ENCODE data around the gene HSCB. TPM values are rescaled to one million over a fixed set of nuclear protein-coding genes. Genes with fewer than 3 reads are reported as not detected.

Gene HSCB
- total RNA-seq, 1 donor from 2014 or later = 13.9 TPM

DNA sequence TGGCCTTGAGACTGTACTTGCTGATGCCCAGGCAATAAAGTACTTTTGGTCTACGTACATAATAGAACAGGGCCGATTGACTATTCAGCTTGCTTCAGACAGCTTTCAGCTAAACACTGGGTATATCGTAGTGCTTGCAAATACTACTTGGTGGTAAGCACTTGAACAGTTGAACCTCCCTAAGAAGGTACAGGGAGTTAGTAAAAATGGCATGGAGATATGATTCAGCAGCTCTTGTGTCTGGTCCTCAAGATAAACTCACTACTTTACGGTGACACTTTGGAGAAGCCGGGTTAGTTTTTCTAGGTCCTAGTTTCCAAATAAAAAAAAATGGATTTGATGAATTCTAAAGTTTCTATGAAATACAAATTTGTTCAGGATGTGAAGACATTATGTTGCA, 38.0 kb downstream of the HSCB start:
- DNase-seq (ENCODE audit: low spot score) (no peak), ATAC-seq (no peak)
- intact Hi-C loops (cut with DNase I) = no loop called here

DNA sequence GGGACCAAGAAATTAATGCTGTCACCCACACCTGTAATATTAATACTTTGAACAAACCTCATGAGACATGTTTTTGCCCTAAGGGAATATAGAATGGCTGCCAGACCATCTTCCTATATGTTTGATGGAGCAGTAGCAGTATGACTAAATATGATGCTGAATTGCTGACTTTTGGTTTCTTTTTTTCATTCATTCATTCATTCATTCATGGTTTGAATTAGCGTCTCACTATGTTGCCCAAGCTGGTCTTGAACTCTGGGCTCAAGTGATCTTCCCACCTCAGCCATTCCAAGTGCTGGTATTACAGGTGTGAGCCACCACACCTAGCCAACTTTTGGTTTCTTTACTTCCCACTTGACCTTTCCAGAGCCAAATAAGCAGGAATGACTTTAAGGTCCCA, 38.5 kb downstream of the HSCB start:
- DNase-seq (ENCODE audit: low spot score) (no peak), ATAC-seq (no peak)
- intact Hi-C loops (cut with DNase I) = no loop called here

DNA sequence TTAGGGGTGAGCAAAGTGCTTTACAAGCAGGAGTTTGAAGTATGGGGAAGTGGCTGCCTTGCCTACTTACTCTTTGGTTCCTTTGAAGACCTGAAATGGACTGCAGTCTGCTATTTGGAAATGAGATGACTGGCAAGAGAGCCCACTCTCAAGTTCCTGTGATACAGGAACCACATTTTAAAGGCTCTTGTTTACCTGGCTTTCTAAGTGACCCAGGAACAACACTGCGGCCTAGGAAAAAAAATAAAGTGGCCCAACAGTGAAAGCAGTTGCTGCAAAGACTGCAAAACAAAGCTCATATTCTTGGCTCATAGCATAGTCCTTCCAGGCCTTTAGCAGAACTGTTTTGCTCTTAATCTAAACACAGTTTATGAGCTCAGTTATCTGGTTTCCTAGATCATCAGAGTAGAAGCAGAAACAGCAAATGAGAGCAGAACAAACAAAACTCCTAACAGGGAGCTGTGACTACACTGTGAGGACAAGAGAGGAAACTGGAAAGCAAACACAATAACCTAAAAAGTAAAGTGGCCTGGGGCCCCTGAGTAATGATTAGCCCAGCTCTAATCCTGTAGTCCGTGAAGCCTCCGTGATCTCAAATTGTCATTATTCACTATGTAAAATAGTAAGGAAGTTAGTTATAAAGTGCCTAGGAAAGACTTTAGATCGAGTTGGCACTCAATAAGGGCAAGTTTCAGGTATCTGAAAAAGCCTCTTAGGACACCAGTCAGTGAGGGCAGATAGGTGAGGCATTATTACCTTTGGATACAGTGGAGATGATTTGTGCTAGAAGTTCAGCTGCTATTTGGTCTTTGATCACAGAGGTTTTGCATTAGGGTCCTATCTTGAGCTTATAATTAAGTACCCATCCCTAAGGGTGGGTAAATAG, 42.2 kb downstream of the HSCB start:
- no peak for DNase-seq (ENCODE audit: low spot score)
- intact Hi-C loops (cut with DNase I) = no loop called here
- ATAC-seq = no peak

DNA sequence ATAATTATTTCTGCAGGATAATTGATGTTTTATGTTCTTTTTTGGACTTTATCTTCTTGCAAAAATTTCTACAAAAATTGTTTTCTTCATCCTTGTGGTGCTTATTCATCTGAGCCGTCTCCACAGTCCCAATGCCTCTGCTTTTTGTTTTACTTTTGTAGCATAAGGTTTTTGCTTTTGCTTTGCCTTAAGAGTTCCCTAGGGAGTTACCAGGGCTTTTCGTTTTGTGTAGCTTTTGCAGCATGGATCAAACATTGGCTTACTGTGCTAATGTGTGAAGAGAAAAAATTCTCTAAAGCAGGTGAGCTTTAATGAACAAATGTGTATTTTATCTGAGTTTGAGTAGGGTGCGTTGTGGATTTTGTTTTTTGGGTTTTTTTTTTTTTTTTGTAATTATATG, 46.8 kb downstream of the HSCB start:
- intact Hi-C loops (cut with DNase I) = no loop called here
- DNase-seq (ENCODE audit: low spot score) (no peak), ATAC-seq (no peak)

DNA sequence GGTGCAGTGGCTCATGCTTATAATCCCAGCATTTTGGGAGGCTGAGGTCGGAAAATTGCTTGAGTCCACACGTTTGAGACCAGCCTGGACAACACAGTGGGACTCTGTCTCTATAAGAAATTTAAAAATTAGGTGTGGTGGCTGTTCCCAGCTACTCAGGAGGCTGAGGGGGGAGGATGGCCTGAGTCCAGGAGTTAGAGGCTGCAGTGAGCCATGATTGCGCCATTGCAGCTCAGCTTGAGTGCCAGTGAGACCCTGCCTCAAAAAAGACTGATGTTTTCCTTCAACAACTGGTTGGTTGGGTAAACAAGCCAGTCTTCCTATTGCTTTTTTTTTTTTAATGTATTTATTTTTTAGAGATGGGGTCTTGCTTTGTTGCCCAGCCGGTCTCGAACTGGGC, 49.3 kb downstream of the HSCB start:
- DNase-seq (ENCODE audit: low spot score) = no peak
- ATAC-seq = no peak
- intact Hi-C loops (cut with DNase I) = no loop called here

DNA sequence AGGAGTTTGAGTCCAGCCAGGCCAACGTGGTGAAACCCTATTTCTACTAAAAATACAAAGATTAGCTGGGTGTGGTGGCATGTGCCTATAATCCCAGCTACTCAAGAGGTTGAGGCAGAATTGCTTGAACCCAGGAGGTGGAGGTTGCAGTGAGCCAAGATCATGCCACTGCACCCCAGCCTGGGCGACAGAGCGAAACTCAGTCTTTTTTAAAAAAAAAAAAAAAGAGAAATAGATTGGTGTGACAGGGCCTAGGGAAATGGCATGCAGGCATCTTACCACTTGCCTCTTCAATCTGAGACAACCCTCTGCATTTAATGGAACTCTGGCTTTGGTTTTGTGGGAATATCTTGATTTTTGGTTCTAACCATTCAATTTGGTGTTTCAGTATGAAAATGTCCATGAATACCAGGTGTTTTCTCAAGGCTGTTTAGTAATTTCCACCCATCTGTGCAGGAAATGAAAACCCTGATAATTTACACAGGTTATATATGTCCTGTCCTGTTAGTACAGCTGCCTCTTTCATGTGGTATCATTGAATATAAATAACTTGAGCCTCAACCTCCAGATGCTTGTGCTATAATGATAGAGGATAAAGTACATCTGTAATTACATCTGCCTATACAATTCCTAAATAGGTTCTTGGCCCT, 50.1 kb downstream of the HSCB start:
- ATAC-seq (no peak), DNase-seq (ENCODE audit: low spot score) (no peak)

DNA sequence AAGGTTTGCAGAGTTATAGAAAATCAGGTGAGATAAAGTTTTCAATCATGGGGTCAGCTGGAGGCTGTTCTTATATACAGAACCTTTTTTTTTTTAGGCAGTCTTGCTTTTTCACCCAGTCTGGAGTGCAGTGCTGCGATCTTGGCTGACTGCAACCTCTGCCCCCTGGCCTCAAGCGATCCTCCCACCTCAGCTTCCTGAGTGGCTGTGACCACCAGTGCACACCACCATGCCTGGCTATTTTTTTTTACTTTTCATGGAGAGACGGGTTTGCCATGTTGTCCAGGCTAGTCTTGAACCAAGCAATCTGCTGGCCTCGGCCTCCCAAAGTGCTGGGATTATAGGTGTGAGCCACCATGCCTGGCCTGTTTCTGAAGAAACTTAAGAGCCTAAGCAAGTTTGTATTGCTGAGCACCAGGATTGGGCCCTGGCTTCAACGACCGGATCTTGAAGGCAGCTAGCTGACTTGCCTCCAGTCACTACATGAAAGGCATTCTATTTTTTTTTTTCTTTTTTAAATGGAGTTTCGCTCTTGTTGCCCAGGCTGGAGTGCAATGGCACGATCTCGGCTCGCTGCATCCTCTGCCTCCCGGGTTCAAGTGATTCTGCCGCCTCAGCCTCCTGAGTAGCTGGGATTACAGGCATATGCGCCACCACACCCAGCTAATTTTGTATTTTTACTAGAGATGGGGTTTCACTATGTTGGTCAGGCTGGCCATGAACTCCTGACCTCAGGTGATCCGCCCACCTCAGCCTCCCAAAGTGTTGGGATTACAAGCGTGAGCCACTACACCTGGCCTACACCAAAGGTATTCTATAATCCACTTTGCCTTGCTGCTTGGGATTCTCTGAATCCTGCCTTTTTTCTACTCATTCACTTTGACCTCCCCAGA, 50.9 kb downstream of the HSCB start:
- no peak for DNase-seq (ENCODE audit: low spot score)
- no peak for ATAC-seq
- intact Hi-C loops (cut with DNase I) = no loop called here

More for the DNA sequence above, 50.1 kb downstream of the HSCB start:
- intact Hi-C loops (cut with DNase I) = no loop called here

DNA sequence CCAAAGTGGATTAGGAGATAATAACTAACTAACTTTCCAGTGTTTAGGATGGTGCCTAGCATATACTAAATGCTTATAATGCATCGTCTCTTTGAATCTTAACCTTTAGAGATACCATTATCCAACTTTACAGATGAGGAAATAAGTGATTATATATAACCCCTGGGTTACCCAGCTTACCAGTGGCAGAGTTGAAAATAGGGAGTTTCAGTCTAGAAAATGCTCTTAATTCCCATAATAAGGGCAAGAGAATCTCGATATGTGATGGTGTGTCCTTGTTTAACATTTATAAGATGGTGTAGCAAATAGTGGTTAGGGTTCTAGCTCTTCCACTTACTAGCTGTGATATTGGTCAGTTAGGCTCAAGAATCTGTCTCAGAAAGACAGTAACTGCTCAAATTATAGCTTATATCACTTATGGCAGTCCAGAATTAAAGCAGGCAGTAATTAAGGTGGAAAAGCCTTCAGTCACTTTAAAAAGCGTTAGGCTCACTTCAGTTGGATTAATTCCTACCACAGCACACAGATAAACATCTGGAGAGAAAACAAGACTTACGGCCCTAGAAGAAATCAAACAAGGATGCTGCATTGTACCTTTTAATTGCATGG, 52.2 kb downstream of the HSCB start:
- no peak for ATAC-seq
- DNase-seq (ENCODE audit: low spot score) = no peak
- intact Hi-C loops (cut with DNase I) = no loop called here

DNA sequence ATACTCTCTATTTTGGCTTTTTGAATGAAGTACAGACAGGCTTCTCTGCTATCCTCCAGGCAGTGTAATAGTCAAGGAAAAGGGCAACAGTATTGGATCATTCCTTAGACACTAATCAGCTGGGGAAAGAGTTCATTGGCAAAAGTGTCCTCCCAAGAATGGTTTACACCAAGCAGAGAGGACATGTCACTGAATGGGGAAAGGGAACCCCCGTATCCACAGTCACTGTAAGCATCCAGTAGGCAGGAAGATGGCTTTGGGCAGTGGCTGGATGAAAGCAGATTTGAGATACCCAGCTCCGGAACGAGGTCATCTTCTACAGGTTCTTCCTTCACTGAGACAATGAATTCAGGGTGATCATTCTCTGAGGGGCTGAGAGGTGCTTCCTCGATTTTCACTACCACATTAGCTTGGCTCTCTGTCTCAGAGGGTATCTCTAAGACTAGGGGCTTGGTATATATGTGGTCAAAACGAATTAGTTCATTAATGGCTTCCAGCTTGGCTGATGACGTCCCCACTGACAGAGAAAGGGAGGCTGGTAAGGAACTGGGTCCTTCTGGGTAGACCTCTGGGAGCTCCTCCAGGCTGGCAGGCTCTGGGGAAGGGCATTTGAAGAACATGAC, 53.3 kb downstream of the HSCB start:
- intact Hi-C loops (cut with DNase I) = no loop called here
- no peak for ATAC-seq
- DNase-seq (ENCODE audit: low spot score) = no peak

DNA sequence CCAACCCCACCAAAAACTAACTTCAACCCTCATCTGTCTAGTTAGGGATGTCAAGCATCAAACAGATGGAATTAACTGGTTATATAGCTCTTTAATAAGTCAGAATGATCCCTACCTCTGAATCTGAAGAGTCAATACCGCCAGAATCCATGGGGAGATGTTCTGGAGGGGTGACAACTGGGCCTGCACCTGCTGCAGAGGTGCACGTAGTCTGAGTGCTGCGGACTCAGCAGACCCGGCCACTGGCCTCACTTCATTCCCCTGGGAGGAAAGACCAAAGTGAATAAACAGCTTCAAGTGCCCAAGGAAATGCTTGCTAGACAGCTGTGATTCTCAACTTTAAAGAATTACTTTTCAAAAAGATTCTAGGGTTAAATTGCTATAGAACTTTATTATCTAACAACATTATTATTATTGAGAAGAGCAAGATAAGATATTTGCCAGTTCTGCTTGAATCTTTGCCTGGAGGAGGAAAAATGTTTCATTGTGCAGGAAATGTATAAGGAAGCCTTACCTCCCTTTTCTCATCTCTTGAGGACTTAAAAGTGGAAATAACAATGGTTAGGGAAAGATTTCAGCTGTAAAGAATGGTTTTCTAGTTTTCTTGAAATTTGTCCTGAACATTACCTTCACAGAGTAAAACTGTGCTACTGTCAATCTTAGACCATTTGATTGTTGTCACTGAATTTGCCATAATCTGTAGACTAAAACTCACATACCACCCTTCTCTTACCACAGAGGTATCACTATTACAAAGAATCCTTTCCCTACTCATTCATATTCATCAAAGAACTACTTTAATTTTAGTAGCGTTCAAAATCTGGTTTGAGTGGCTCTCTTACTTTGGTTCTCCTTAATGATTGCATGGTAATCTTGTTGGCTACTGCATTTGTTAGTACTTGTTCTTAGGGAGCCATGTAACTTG, 54.4 kb downstream of the HSCB start:
- intact Hi-C loops (cut with DNase I) = no loop called here
- ATAC-seq (no peak), DNase-seq (ENCODE audit: low spot score) (no peak)

DNA sequence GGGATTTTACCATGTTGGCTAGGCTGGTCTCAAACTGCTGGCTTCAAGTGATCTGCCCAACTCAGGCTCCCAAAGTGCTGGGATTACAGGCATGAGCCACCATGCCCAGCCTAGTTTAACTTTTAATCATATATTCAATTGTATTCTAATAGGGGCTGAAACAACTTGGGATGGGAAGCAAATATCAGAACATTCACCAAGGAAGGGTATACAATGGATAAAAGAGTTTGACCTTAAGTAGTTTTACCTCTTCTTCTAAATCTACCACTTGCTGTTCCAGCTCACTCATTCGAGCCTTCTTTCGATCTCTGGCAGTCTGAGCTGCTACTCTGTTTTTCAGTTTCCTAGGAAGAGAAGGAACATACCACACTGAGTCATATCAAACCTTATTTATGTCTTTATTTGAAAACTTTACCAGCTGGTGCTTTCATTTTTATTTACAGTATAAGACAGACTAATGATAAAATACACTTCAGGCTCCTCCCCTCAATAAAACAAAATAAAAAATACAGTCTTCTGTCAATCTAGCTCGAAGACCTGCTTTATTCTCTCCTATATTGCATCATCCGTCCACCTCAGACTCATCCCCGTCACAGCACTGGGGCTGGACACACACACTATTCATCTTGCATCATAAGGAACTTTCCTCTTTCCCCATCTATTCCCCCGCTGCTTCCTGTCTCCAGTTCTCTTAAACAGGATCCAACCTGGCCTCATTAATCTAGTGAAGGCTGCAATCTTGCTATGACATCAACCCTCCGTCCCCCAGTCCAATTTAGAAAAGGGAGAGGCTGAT, 57.2 kb downstream of the HSCB start:
- intact Hi-C loops (cut with DNase I) = no loop called here
- no peak for DNase-seq (ENCODE audit: low spot score)
- peak; percentile 84 for ATAC-seq

DNA sequence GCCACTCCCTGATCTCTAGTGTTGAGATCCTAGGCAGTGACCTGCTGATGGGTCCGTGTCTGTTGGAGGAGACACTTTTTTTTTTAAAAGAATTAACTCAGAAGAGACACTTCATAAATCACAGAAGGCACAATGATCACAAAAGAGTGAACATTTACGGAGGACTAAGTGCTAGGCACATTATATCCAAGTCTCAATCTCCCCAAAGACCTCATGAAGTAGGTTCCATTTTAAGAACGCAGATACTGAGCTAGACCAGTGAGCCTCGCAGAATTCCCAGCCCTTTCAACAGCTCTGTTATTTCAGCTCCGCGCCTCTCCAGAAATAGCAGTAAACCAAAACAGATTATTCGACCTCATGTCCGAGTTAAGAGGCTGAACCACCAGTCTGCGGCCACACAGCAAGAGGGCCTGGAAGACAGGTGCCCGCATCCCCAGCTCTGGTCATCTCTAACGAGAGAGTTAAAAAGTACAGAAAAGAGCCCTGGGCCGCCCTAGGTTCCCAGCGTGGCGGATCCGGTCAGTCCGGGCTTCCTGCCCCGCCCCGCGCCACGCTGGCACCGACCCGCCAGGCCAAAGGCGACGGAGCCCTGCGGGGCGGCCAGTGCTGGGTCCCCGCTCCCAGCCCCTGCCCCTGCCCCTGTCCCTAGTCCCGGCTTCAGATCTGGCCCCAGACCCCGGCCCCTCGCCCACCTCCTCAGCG, 57.9 kb downstream of the HSCB start:
- intact Hi-C loops (cut with DNase I) = no loop called here
- DNase-seq (ENCODE audit: low spot score) = peak; percentile 83
- peak; percentile 81 for ATAC-seq

DNA sequence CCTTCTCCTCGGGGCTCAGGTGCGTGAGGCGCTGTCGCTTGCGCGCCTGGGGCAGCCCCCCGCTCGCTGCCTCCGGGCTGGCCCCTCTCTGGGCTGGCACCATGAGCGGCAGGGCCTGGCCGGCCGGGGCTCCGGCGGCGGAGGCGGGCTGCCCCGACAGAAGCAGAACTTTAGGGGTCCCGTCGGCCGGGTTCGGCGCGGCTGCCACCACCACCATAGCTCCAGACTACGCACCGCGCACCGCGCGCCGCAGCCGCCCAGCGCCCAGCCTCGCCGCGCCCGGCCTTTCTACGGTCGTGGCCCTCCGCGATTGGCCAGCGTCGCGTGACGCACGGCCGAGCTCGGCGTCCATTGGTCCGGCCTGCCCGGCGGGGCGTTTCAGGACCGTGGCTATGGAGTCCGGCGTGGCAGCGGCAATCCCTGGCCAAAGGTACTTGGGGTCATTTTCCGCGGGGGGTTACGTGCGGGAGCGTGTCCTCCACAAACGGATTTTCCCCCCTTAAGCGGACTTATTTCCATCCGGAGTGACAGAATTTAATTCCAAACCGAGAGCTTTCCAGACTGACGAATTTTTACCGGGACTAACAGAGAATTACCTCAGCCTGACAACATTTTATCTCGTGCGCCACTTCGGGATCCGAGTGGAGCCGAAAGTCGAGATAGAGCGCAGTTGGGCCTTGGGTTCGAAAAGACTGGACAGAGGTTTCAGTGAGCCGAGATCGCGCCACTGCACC, 58.6 kb downstream of the HSCB start, which contains the start of gene XBP1:
TSS of gene XBP1 (minus strand) at position 262 of the 734 bp plus-strand sequence.
- peak; percentile 97 for ATAC-seq
- intact Hi-C loops (cut with DNase I) = no loop called here

DNA sequence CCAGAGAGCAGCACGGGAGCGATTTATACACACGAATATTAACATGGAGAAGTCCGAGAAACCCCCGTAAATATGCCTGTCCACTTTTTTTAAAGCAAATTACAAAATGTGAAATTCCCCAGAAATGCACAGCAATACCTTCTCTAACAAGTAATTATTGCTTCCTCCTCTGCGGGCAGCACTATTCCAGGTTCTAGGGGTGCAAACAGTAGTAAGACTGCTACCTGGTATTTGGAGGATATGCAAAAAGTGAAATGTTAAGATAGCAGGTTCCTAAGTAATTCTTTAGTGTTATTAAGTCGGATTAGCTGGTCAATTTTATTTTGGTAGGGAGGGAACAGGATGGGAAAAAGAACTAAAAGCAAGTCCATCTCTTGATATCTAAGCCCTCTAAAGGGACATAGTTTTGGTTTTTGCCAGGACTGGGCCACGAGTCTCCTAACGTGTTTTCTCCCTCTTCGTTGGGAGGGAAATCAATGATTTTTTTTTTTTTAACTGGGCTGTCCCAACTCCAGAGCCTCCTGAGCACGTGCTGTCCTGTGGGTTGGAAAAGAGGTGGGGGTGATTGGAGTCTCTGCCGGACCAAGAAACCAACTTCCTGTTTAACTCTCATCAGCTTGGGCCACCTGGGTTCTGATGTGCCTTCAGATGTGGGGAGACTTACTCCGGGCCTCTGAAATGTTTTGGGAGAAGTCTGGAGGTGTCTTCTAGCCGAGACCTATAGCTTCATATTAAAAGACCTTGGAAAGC, 60.2 kb downstream of the HSCB start:
- ATAC-seq (peak; percentile 4), DNase-seq (ENCODE audit: low spot score) (no peak)
- intact Hi-C loops (cut with DNase I) = no loop called here

More for the DNA sequence above, 58.6 kb downstream of the HSCB start, which contains the start of gene XBP1:
- peak; percentile 96 for DNase-seq (ENCODE audit: low spot score)

DNA sequence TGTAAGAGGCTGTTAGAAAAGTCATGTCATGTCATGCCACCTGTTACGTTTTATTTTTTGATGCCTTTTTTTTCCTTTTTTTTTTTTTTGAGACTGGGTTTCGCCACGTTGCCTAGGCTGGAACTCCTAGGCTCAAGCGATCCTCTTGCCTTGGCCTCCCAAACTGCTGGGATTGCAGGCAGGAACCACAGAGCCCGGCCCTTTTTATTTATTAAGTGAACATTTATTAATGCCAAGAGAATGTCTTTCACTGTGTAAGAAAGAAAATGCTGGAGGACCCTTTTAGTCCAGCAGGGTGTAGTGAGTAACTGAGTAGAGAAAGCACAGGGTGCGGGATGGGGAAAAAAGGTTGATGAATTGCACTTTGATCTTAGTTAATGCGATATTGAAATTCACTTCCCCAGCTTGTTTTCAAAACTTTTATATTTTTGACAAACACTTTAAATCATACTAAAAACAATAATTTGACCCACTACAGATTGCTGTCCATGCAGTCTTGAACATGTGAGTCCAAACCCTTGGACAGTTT, 60.8 kb downstream of the HSCB start:
- DNase-seq (ENCODE audit: low spot score) (no peak), ATAC-seq (no peak)
- intact Hi-C loops (cut with DNase I) = no loop called here

Data from sciatic nerve (tissue), 2 donors.